HS-27A (cell line): ENCODE results near the gene GBP1.
"Not testable (repeated sequence)": the region's sequence is repeated elsewhere in the genome, so short reads cannot be mapped to it uniquely, and the experiment has no call there.

ENCODE experiments used
- DNase-seq: peaks from one replicate; pipeline ENCODE4 v3.0.0-alpha.2; 2012; ENCODE audit warnings: low read depth, missing footprints

Gene GBP1

DNA sequence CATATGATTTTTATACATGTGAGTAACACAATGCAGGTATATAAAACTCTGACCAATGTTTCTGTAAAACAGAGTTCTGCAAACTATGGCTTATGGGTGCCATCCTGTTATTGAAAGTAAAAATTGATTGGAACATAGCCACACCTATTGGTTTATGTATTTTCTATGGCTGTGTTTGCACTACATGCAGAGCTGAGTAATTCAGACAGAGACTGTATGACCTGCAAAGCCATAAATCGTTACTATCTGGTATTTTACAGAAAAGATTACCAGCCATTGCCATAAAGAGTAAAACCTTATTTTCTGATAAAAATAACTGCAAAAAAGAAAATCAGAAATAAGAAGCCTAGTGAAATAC is 13.1 kb downstream of the GBP1 start:
- DNase-seq, result no peak

- DNase-seq, result no peak
Observed at GRCh38 chr1:89051300-89051954, 13.6 kb downstream of the GBP1 start.

- no peak for DNase-seq
Observed at GRCh38 chr1:89050649-89051033, 14.4 kb downstream of the GBP1 start.

GRCh38 chr1:89049901-89050648 is 14.9 kb downstream of the GBP1 start:
- DNase-seq, result not testable (repeated sequence)

GRCh38 chr1:89049187-89049586 is 15.8 kb downstream of the GBP1 start:
- DNase-seq, result not testable (repeated sequence)

GRCh38 chr1:89047734-89048133 is 17.3 kb downstream of the GBP1 start:
- DNase-seq, result no peak

- not testable (repeated sequence) for DNase-seq
Observed at GRCh38 chr1:89046318-89047183, 18.5 kb downstream of the GBP1 start.

DNA sequence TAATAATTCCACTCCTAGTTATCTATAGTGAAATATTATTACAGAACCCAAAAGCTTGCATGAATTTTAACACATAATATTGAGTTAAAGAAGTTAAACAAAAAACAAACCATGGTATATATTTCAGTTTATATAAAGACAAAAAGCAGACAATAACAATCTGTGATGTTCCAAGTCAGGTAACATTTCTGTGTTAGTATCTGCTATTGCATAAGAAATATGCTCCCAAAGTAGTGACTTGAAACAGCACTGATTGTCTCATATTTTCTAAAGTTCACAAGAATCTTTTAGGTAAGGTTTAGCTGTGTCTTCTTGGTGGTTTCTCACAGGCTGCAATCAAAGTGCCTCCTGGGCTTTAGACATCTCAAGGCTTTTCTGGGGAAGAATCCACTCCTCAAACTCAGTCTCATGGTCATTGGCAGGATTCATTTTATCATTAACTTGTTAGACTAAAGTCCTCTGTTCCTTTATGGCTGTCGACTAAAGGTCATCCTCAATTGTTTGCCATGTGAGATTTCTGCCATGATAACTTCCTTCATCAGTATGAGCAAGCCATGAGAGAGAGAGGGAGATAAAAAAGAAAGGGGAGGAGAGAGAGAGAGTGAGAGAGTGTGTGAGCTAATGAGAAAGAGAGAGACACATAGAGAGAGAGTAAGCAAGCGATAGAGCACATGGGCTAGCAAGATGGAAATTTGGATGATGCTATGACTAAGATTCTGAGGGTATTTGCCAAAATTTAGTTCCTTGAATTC is 19.9 kb downstream of the GBP1 start:
- DNase-seq, result no peak

- no peak for DNase-seq
Observed at GRCh38 chr1:89043940-89044339, 21.1 kb downstream of the GBP1 start.

DNA sequence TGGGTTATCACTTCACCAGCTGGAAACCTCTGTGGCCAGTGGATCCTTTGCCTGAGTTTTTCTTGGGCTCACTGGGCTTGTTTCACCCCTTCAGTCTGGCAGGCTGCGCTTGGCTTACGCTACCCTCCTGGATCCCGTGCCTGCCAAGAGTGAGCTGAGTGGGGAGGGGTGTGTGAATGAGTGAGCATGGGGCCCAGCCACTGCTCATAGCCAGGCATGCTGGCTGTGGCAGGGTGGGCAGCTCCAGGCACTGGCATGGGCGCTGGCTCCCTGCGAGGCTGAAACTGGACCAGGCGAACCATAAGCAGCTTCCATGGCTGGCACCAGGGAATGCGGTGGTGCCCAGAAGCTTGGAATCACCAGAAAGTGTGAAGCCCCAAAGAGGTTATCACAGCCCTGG is 22.5 kb downstream of the GBP1 start:
- no peak for DNase-seq

DNA sequence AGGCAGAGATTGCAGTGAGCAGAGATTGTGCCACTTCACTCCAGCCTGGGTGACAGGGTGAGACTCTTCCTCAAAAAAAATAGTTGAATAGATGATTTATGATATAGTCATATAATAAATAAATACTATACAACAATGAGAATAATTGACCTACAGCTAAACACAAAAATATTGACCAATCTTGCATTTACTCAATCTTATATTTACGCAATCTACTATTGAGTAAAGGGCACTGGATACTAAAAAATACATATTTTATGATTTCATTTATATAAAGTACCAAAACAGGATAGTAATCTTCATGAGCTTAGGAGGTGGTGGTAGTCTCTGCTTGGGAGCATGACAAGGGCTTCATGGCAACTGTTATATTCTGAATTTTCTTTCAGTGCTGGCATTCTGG is 23.3 kb downstream of the GBP1 start:
- DNase-seq, result no peak

GRCh38 chr1:89041119-89041641 is 23.8 kb downstream of the GBP1 start:
- DNase-seq, result no peak

DNA sequence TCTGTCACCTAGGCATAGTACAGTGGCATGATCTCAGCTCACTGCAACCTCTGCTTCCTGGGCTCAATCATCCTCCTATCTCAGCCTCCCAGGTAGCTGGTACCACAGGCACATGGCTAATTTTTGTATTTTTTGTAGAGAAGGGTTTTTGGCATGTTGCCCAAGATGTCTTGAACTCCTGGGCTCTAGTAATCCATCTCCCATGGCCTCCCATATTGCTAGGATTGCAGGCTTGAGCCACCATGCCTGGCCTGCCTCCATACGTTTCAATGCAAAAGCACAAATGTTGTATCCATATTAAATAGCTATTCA is 24.7 kb downstream of the GBP1 start:
- no peak for DNase-seq

DNA sequence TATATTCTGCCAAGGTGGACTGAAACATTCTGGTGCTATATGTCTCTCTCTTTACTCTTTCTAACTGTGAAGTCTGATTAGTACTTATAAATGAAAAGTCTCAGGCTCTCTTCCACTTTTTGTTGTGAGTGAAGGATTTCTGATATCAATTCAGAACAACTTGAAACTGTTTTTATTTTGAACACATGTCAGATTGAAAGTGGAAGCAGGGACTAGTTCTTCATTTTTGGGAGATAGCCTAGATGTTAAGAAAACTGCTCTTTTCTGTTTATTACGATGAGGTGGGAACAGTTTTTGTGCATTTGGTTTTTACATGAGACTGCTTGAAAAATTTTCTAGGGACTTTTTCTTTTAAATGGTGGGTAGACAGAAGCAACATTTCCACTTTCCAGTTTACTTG is 27.8 kb downstream of the GBP1 start:
- DNase-seq, result no peak

DNA sequence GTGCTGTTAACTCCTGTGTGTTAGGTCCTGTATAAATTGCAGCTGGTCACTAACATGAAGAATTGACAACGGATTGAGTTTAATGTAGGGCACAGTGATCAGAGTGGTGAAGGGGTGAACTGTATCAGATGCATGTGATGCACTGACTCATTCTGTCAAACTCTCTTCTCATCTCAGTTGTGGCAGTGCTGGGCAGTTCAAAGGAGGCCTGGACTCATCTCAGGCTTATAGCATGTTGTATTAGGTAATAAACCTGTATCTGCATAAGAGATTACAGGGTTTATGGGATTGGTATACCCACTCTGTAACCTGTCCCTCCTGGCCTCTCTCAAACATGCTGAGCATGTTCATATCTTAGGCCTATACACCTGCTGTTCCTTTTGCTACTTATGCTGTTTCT is 29.9 kb downstream of the GBP1 start:
- DNase-seq, result no peak

GRCh38 chr1:89034004-89034403 is 31.0 kb downstream of the GBP1 start:
- DNase-seq, result not testable (repeated sequence)

GRCh38 chr1:89029051-89029450 is 36.0 kb downstream of the GBP1 start:
- DNase-seq, result not testable (repeated sequence)

- no peak for DNase-seq
Observed at GRCh38 chr1:89025928-89026327, 39.1 kb downstream of the GBP1 start.

DNA sequence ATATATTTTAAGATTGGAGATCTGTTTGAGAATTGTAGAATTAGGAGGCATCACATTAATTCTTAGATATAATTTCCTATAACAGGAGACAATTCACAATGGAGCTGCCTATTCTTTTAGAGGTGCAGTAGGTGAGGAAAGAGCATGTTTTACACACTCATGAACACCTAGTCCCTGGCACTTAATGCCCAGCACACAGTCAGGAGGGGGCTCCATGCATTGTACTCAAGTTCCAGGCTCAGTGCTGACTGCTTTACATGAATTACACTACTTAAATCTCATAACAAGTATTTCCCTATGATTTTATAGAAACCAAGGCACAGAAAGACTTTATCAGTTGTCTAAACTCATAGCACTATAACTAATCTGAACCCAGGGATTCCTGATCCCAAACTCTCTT is 42.0 kb downstream of the GBP1 start:
- DNase-seq, result no peak

DNA sequence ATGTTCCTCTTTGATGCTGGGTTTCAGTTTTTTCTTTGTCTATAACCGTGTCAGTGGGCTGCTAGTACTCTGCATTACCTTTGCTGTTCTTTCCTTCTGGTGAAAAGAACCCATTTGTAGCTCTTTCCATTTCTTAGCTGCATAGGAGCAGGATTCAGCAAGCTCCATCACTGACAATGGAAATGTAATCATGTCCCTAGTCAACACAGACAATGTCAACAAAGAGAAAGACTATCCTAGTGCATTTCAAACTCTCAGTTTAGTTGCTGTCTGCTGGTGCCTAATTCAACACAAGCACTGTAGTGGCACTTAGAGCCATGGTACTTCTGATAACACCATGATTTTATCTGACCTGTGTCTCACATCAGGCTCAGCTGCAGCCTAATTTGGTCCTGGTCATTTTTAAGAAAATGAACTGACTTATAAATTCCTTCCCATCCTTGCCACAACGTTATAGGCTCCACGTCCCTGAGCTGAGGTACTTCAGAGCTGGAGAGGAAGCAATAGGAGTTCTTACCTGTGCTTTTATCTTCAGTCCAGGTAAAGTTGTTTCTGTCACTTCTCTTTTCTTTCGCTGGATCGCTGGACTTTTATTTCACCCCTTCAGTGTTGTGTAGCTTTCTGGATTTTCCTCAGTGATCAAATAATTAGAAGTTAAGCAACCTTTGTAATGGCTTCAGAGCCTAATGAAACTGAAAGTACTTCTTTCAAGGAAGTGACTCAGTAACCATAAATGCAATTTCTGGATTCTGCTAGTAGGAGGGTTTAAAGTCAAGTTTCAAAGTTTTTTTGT is 42.6 kb downstream of the GBP1 start, which contains the start of gene GBP3:
TSS of gene GBP3 (minus strand) at position 700 of the 793 bp plus-strand sequence. CDS start 2,145 bp downstream, outside the sequence.
- no peak for DNase-seq

DNA sequence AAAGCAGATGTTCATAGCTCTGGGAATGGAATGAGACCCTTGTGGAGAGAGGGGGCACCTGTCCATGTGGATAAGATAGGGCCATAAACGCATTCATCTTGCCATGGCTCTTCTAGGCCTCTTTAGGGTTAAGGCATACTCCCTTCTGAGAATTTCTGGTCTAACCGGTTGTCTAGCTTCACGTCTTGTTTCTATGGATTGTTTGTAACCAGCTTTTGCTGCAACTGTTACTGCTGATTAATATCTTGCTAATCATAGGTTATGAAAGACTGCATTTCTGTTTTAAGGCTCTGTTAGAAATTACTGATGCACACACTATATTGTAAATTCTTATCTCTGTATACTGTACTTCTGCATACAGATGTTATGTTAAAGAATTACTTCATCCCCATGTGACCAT is 46.7 kb downstream of the GBP1 start:
- not testable (repeated sequence) for DNase-seq
